HuH-7.5 (cell line): Measurements from ENCODE around the gene HDAC4.

Source experiments
- DNase-seq: peaks from one replicate; pipeline ENCODE4 v3.0.0; 2011; ENCODE audit warnings: low spot score

Gene HDAC4

GRCh38 chr2:239122421-239123110 is 278.3 kb downstream of the HDAC4 start:
- no peak for DNase-seq

DNA sequence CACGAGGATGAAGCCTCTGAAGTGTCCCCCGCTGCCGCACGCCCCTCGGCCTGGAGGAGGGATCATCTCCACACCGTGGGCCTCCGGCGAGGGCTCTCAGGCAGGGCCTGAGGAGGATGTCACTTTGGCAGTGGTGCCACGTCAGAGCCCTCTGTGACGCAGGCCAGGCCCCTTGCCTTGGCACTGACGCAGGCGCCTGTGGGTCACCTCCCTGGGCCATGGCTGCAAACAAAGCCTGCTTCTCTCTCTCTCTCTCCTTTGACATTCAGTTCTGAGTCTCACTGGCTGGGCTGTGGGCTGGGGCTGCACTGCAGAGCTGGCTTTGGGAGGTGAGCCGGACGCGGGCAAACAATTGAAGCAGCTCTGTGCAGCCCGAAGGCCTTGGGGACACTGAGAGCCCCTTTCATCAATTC is 279.2 kb downstream of the HDAC4 start:
- DNase-seq = no peak

DNA sequence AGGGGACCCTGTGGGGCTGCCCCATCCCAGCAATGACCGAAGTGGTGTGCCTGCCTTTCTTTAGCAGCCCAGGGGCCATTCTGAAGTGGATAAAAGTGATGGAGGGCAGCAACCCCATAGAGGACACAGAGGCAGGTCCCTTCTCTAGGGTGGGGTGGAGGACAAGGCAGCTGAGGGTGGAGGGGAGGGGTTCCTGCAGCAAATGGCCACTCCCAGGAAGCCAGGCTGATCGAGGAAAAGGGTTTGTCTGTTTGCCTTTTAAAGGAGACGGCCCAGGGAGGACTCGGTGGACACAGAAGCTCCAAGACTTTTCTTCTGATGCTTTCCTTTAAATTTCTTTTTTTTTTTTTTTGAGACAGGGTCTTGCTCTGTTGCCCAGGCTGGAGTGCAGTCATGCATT is 280.2 kb downstream of the HDAC4 start:
- no peak for DNase-seq

GRCh38 chr2:239119346-239120126 is 281.3 kb downstream of the HDAC4 start:
- DNase-seq = no peak

GRCh38 chr2:239118675-239119211 is 282.1 kb downstream of the HDAC4 start:
- DNase-seq = no peak

GRCh38 chr2:239118264-239118663 is 282.6 kb downstream of the HDAC4 start:
- DNase-seq = no peak

DNA sequence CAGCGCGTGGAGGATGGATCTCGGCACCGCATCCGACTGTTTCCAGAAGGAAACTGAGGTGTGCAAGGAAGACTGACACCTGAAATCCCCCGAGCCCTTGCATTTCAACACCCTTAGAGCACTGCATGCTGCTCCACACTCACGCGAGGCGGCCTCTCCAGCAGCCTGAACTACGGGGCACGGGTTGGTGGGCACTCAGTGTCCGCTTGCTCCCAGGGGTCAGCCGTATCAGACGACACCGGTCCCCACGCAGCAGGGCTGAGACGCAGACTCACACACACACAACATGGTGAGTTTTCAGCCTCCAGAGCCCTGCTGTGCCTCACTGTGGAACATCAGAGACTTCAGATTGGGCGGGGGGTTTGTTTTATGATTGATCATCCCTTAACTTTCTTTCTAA is 283.0 kb downstream of the HDAC4 start:
- no peak for DNase-seq

DNA sequence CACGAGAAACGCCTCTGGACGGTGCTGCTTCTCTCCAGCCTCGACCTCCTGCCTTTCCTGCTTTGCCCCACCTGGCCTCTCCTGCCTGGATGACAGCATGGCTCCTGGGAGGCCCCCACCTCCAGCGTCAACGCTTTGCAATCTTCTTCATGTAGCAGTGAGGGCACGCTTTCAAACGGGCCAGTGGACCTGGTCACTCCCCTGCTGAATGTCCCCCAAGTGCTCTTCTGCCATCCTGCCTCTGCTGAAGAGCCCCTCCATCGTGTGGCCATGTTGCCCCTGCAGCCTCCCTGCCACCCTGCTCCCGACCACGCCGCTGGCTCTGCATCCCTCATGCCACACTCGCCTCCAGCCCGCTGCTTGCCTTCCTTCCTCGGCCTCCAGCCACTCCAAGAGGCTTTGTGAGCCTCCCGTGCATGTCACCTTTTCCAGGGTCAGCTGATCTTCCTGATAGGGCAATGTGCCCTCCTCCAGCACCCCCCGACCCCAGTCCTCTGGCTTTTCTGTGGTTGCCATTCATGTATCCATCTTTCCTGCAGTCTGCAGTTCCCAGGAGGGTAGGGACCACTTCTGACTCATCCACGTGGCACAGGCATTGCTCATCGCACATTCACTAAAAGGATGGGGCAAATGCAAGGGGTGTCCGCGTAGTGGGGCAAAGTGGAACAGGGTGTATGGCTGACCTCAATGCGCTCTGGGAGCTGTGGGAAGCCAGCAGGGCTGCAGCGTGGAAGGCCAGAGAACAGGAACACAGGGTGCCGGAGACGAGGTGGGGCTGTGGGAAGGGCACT is 284.2 kb downstream of the HDAC4 start:
- no peak for DNase-seq

GRCh38 chr2:239115616-239116015 is 285.2 kb downstream of the HDAC4 start:
- DNase-seq = no peak

GRCh38 chr2:239114616-239115265 is 286.1 kb downstream of the HDAC4 start:
- DNase-seq = no peak

DNA sequence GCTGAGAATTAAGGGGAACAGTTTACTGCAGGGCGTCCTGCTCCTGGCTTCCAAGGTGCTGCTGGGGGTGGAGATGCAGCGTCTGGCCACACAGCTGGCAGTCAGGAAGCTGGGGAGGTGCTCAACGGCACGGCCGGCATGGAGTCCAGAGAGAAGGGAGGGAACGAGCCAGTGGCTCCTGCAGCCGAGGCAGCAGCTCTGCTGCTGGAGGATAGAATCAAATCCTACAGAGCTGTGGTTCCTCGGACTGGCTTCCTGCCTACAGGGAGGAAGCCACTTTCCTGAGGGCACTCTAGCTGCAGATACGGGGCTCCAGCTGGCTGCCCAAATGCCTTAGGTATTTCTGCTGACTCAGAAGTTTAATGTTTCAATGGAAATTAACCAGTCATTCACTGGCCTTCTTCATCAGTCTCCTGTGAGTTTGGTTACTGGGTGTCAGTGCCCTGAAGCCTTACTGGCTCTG is 286.7 kb downstream of the HDAC4 start:
- DNase-seq = no peak

DNA sequence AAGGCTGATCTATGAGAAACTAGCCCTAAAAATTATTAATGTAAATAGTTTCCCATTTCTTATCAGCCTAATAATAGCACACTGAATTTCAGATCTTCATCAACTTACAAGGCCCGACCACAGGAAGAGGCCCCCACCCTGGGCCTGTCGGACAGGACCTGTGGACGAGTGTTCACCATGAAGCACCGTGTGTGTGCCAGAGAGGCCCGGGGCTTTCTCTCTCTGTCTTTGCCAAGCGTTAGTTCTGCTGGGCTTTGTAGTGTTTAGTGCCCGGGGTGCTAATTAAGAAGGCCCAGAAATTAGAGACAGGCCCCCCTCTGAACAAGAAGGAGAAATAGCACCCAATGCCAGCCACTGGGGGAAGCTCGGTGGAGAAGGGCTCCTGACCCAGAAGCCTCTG is 287.2 kb downstream of the HDAC4 start:
- DNase-seq = no peak

- DNase-seq = no peak
Measured at GRCh38 chr2:239113171-239113570, 287.6 kb downstream of the HDAC4 start.

DNA sequence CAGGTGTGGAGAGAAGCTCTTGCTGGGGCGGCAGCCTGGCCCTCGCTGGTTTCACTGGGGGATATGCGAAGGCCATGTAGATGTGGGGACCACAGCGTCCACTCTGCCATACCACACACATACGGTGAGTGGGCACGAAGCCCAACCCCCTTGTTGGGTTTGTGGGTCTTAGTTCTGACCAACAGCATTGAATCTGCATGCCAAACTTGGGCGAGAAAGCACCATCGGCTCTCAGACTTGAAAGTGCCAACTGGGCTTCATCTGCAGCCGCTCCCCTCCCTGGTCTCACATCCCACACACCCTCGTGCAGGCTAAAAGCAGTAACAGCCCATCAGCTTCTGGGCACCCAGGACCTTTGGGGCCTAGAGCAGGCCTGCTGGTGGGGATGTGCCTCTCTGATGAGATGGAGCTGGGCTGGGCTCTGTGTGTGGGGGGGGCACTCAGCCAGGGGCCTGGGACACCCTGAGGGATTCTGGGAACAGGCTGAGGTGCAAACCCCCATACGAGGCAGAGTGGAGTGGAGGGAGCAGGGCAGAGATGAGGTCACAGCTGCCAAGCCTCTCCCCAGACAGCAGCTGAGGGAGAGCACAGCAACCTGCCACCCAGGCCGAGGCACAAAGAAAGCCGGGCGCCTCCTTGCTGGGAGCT is 288.6 kb downstream of the HDAC4 start:
- DNase-seq = no peak

GRCh38 chr2:239111401-239112100 is 289.3 kb downstream of the HDAC4 start:
- DNase-seq = no peak

- DNase-seq = no peak
Measured at GRCh38 chr2:239110595-239111048, 290.2 kb downstream of the HDAC4 start.

- no peak for DNase-seq
Measured at GRCh38 chr2:239109928-239110545, 290.8 kb downstream of the HDAC4 start.

DNA sequence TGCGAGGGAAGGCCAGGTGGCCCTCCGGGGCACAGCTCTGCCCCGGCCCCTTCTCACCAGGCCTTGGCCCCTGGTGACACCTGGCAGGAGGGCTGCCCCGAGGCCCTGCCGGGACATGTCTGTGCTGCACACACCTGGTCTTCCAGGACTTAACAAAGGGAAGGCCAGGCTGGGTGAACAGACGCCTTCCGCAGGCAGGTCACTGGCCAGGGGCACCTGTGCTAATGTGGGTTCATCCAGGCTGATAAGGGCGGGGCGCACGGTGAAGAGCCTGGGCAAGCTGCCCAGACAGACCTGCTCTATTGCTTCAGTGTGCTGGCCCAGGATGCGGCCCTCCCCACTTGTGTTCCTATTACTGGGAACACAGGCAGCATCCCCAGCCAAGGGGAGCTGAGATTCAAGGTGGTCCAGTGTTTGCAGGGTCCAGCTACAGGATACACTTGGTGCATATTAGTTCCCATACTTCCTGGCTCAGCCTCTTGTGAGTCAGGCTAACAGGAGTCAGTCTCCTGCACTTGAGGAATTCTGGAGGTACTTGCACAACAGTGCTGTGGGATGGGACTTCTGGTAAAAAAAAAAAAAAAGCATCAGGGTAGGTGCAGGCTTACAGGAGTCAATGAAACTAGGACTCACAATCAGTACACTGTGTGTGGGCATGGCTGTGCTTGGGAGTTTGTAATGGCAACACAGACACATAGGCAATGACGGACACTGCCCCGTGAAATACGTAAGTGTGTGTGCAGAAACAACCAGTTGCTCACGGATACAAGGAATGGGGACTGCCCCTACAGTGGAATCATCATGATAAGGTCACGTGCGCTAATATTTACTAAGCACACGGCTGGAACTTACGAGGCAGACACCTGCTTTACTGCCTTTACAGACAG is 291.5 kb downstream of the HDAC4 start:
- DNase-seq = no peak

GRCh38 chr2:239108459-239108858 is 292.4 kb downstream of the HDAC4 start:
- no peak for DNase-seq
